ENCODE results near the gene TAAR9.
"Not testable (repeated sequence)": the region's sequence is repeated elsewhere in the genome, so short reads cannot be mapped to it uniquely, and the experiment has no call there.

TAAR9 gene

DNA sequence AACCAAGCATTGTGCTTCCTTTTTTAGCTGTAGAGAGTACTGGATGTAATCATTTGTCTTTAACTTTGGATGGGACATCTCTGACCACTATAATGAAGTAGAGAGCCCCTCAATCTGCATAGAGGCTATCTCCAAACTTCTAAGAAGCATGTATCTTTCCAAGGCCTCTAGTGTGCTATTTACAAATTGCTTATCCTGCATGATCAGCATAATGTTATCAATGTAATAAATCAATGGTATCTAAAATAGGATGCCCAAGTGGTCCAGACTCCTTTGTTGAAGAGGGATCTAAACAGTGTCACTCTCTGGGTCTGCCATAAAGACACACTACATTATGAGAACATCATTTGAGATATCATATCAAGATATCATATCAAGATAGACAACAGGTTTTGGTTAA lies 6.7 kb downstream of the TAAR9 start:
- TF ChIP-seq, protein P1, sequence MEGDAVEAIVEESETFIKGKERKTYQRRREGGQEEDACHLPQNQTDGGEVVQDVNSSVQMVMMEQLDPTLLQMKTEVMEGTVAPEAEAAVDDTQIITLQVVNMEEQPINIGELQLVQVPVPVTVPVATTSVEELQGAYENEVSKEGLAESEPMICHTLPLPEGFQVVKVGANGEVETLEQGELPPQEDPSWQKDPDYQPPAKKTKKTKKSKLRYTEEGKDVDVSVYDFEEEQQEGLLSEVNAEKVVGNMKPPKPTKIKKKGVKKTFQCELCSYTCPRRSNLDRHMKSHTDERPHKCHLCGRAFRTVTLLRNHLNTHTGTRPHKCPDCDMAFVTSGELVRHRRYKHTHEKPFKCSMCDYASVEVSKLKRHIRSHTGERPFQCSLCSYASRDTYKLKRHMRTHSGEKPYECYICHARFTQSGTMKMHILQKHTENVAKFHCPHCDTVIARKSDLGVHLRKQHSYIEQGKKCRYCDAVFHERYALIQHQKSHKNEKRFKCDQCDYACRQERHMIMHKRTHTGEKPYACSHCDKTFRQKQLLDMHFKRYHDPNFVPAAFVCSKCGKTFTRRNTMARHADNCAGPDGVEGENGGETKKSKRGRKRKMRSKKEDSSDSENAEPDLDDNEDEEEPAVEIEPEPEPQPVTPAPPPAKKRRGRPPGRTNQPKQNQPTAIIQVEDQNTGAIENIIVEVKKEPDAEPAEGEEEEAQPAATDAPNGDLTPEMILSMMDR (IDR thresholded peaks at IDR 0.05; ENCODE audit: insufficient read depth, low read length, missing control alignments), result no peak
- H3K4me3 ChIP-seq (ENCODE audit: low read depth, low read length), result no peak overlapping the region
- CTCF ChIA-PET, result interaction anchor here (6.9 kb wide), 1 partner anchor 14 kb away, joined by 46 read pairs; no protein-coding TSS in a partner anchor
- POLR2A ChIA-PET, result no interaction called here
- DNase-seq (ENCODE audit: low read depth, low spot score), result no peak

DNA sequence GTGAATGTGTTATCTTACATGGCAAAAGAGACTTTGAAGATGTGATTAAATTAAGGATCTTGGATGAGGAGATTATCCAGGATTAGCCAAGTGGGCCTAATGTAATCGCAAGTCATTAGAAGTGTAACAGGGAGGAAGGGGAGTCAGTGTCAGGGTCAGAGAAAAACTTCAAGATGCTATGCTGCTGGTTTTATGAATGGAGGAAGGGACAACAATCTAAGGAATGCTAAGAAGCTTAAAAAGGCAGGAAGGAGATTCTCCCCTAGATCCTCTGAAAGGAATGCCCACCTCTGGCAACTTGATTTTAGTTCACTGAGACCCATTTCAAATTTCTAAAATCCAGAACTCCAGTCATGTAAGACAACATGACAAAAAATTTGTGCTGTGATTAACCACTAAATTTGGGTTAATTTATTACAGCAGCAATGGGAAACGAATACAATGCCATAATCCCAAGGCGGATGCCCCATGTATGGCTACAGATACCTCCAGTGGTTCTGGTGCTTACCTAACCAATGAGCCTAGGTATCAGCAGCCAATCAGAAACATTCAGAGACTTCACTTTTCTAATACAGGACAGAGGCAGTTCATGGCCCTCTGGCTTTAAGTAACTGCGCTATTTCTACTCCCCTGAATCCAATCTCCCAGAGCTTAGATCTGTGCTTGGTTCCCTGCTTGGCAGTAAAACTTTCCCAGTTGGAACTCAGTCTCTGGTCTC lies 10.8 kb downstream of the TAAR9 start:
- TF ChIP-seq, protein P1 (IDR thresholded peaks at IDR 0.05; ENCODE audit: insufficient read depth, low read length, missing control alignments), result no peak
- no peak overlapping the region for H3K4me3 ChIP-seq (ENCODE audit: low read depth, low read length)
- CTCF ChIA-PET, result interaction anchor here (1.4 kb wide), 1 partner anchor 19 kb away, joined by 3 read pairs; no protein-coding TSS in a partner anchor
- DNase-seq (ENCODE audit: low read depth, low spot score), result no peak
- POLR2A ChIA-PET, result no interaction called here

DNA sequence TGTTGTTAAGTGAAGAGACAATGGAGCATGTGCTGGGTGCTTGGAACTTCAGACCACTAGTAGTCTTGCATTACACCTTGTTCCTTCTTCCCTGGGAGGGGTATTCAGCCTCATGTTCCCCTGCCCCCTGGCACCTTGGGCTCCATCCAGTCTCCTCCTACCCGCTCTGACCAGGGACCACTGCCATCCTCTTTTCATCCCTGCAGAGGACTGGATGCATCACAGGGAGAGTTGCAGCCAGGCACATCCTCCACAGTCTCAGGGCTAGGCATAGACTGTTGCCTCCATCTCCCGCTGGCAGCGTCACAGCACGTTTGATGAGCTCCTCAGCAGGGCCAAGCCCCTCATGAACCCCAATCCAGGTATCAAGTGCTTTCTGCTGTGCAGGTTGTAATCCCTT lies 13.1 kb downstream of the TAAR9 start:
- CTCF ChIA-PET, result no interaction called here
- POLR2A ChIA-PET, result no interaction called here

DNA sequence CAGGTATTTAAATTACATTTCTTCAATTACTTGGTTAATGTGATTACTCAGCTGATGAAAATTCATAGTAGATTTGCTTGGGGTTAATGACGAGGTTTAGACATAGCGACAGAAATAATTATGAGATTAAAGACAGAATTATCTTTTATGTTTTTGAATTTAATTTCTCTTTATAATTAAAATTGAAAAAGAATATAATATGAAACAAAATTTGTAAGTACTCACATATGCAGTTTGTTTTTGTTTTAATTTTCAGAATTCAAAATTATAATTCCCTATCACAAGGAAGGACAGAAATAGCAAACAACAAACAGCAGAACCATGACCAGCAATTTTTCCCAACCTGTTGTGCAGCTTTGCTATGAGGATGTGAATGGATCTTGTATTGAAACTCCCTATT lies 14.3 kb downstream of the TAAR9 start, which contains the start of gene TAAR8:
Gene TAAR8, plus strand, starts transcription at position 301 of the 400 bp plus-strand sequence. Its CDS starts 21 bp downstream, at position 322.
- TF ChIP-seq, protein P1 (IDR thresholded peaks at IDR 0.05; ENCODE audit: insufficient read depth, low read length, missing control alignments), result no peak
- ChIA-PET CTCF (interaction anchor here (0.9 to 1.1 kb wide), 2 partner anchors 10 to 22 kb away, joined by 3 read pairs; no protein-coding TSS in a partner anchor), POLR2A (no interaction called here)
- no peak within 1 kb of the TSS for H3K4me3 ChIP-seq (ENCODE audit: low read depth, low read length)
- no peak for DNase-seq (ENCODE audit: low read depth, low spot score)

More for the DNA sequence above, 13.1 kb downstream of the TAAR9 start:
- TF ChIP-seq, protein P1 (IDR thresholded peaks at IDR 0.05; ENCODE audit: insufficient read depth, low read length, missing control alignments), result no peak
- H3K4me3 ChIP-seq (ENCODE audit: low read depth, low read length), result no peak overlapping the region
- DNase-seq (ENCODE audit: low read depth, low spot score), result no peak

DNA sequence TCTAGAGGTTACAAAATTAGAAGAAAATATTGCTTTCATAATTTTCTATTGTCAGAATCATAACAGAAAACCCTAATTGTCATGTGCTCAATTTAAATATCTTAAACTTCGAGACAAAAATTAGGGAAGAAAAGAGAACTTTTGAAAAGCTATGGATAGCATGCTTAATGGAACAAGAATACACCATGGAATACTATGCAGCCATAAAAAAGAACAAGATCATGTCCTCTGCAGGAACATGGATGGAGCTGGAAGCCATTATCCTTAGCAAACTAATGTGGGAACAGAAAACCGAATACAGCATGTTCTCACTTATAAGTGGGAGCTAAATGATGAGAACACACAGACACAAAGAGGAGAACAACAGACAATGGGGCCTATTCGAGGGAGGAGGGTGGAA lies 22.0 kb downstream of the TAAR9 start:
- CTCF ChIA-PET, result interaction anchor here (1.2 kb wide), 1 partner anchor 29 kb away, joined by 3 read pairs; no protein-coding TSS in a partner anchor
- H3K4me3 ChIP-seq (ENCODE audit: low read depth, low read length); DNase-seq (ENCODE audit: low read depth, low spot score); POLR2A ChIA-PET: not testable (repeated sequence)

DNA sequence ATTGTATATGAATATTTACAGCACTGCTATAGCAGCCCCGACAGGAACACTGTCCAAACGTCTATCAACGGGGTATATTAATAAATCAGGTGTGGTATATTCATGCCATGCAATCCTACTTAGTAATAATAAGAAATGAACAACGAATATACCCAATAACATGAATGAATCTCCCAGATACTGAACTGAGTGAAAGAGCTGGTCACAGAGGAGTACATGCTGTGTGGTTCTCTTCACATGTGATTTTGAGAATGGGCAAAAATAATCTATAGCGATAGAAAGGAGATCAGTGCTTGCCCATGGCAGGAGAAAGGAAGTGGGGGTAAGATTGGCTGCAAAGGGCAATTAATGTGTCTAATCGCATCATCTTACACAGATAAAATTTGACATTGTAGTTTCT lies 28.3 kb downstream of the TAAR9 start:
- TF ChIP-seq, protein P1 (IDR thresholded peaks at IDR 0.05; ENCODE audit: insufficient read depth, low read length, missing control alignments), result no peak
- ChIA-PET CTCF (no interaction called here), POLR2A (no interaction called here)
- no peak for DNase-seq (ENCODE audit: low read depth, low spot score)
- H3K4me3 ChIP-seq (ENCODE audit: low read depth, low read length), result no peak overlapping the region

DNA sequence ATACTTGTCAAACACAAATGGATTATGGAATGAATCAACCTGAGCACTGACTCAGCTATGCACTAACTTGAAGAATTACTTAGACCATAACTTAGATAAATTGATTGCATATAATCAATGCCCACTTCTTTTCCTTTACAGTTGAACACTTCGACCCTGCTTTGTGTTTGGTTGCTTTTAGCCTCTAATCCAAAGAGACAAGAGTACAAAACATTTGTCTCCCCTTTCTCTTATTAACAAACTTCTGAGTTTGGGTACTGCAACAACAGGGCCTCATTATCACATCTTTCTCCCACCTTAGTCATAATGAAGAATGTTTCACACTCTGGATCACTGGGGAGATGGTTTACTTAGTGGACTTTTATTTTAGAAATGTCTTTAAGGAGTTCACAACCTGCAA lies 29.5 kb downstream of the TAAR9 start:
- POLR2A ChIA-PET, result no interaction called here
- TF ChIP-seq, protein P1 (IDR thresholded peaks at IDR 0.05; ENCODE audit: insufficient read depth, low read length, missing control alignments), result no peak
- no peak for DNase-seq (ENCODE audit: low read depth, low spot score)
- H3K4me3 ChIP-seq (ENCODE audit: low read depth, low read length), result no peak overlapping the region
- CTCF ChIA-PET, result no interaction called here

All from AG04449 (cell line).